ENCODE results near the gene ASXL2.

The ASXL2 gene

DNA sequence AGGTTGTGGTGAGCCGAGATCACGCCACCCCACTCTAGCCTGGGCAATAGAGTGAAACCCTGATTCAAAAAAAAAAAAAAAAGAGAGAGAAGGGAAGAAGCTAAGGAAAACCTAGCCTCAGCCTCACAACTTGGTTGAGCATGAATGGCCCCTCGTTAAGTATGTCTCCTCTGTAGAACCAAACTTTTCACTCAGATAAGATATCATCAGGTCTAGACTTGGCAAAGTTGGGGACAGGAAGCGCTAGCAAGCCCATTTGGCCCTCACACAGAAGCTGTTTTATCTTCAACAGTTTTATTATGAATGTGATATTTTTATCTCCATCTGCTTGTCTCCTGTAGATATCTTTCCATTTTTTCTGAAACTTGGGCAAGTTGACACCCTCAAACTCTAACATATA, 3.5 kb upstream of the ASXL2 start:
- TF ChIP-seq, protein P1, sequence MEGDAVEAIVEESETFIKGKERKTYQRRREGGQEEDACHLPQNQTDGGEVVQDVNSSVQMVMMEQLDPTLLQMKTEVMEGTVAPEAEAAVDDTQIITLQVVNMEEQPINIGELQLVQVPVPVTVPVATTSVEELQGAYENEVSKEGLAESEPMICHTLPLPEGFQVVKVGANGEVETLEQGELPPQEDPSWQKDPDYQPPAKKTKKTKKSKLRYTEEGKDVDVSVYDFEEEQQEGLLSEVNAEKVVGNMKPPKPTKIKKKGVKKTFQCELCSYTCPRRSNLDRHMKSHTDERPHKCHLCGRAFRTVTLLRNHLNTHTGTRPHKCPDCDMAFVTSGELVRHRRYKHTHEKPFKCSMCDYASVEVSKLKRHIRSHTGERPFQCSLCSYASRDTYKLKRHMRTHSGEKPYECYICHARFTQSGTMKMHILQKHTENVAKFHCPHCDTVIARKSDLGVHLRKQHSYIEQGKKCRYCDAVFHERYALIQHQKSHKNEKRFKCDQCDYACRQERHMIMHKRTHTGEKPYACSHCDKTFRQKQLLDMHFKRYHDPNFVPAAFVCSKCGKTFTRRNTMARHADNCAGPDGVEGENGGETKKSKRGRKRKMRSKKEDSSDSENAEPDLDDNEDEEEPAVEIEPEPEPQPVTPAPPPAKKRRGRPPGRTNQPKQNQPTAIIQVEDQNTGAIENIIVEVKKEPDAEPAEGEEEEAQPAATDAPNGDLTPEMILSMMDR (IDR thresholded peaks at IDR 0.05; ENCODE audit: control extremely low read depth, extremely low read depth, low read depth, missing control alignments), result no peak
- POLR2A ChIA-PET, result no interaction called here
- CTCF ChIA-PET, result no interaction called here
- no peak for DNase-seq (ENCODE audit: extremely low spot score)

DNA sequence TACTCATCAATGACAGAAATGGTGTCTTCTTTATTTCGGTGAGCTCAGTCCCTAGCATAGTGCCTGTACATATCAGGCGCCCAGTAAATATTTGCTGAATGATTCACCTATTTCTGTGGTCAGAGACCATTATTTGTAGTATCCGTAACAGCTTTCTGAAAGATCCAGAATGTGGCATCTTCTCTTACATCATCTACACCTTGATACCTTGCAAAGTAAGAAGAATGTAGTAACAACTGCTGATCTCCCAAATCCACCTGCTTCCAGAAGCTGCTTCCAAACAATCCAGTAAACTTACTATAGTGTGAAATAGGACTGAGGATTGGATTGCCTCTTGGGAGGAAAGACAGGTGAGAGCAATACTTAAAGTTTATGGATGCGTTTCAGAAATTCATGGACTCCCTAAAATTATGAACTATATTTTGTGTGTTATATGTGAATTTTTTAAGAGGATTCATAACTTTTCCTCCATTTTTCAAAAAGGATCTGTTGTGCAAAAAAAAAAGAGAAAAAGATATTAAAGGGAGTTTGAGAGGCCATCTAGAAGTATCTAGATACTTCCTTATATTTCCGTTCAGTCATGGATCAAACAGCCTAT, 945 bp upstream of the ASXL2 start:
- ChIA-PET CTCF (interaction anchor here (0.8 to 2.6 kb wide), 5 partner anchors 8 to 367 kb away, joined by 3 to 22 read pairs (median 3); no protein-coding TSS in a partner anchor), POLR2A (interaction anchor here (0.8 kb wide), 1 partner anchor 1172 kb away, joined by 3 read pairs; the partner anchor contains the start of gene AGBL5)
- TF ChIP-seq, protein P1 (IDR thresholded peaks at IDR 0.05; ENCODE audit: control extremely low read depth, extremely low read depth, low read depth, missing control alignments), result no peak
- no peak for DNase-seq (ENCODE audit: extremely low spot score)

DNA sequence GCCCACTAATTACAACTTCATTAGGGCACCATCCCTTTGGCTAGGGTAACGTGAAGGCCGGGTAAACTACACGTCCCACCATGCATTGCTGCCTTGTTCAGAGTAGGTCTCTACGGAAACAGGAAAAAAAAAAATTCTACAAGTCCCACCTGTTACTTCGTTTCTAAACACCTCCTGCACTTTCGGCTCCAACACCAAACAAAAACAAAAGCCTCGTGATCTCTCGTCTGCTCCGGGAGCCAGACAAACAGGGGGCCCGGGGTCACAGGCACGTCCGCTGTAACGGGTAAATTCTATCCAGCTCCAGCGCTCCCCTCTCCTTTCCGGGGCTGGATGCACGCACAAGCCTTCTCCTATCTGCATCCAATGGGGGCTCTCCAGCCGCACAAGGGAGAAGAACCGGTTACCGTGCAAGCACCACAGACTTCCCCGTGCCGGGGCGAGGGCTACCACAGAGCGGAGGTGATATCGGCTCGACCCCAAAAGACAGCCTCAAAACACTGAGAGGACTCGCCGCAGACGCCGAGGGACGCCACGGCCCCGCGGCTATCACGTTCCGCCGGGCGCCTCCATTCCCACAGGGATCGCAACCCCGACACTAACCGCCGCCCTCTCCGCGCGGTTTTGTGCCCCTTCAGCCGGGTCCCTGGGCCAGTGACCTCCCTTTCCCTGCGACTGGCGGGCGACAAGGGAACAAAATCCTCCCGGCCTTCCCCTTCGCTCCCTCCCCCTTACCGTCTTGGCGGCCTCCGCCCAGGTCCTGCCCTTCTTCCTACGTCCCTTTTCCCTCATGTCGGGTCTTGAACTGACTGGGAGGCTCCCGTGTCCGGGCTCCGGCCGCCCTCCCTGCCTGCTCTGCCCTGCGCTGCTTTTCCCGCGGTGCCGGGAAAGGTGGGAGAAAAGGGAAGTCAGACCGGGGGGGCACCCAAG, 591 bp downstream of the ASXL2 start:
- POLR2A ChIA-PET, result interaction anchor here (0.8 kb wide), 1 partner anchor 23 kb away, joined by 3 read pairs; no protein-coding TSS in a partner anchor
- CTCF ChIA-PET, result interaction anchor here (0.8 to 2.6 kb wide), 5 partner anchors 17 to 369 kb away, joined by 3 to 22 read pairs (median 3); no protein-coding TSS in a partner anchor
- DNase-seq (ENCODE audit: extremely low spot score), result peak; percentile 74
- TF ChIP-seq, protein P1 (IDR thresholded peaks at IDR 0.05; ENCODE audit: control extremely low read depth, extremely low read depth, low read depth, missing control alignments), result no peak

DNA sequence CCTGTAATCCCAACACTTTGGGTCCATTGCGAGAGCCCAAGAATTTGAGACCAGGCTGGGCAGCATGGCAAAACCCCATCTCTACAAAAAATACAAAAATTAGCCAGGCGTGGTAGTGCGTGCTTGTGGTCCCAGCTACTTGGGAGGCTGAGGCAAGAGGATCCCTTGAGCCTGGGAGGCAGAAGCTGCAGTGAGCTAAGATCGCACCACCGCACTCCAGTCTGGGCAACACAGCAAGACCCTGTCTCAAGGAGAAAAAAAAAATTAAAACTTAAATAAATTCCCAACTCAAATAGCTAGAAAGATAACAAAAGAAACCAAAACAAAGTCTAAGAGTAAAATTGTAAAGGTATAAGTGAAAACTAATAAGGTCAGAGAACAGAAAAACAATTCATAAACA, 6.2 kb downstream of the ASXL2 start:
- DNase-seq (ENCODE audit: extremely low spot score), result no peak
- ChIA-PET POLR2A (no interaction called here), CTCF (interaction anchor here (0.7 to 13.2 kb wide), 2 partner anchors 18 to 119 kb away, joined by 3 to 136 read pairs; no protein-coding TSS in a partner anchor)
- TF ChIP-seq, protein P1 (IDR thresholded peaks at IDR 0.05; ENCODE audit: control extremely low read depth, extremely low read depth, low read depth, missing control alignments), result no peak

DNA sequence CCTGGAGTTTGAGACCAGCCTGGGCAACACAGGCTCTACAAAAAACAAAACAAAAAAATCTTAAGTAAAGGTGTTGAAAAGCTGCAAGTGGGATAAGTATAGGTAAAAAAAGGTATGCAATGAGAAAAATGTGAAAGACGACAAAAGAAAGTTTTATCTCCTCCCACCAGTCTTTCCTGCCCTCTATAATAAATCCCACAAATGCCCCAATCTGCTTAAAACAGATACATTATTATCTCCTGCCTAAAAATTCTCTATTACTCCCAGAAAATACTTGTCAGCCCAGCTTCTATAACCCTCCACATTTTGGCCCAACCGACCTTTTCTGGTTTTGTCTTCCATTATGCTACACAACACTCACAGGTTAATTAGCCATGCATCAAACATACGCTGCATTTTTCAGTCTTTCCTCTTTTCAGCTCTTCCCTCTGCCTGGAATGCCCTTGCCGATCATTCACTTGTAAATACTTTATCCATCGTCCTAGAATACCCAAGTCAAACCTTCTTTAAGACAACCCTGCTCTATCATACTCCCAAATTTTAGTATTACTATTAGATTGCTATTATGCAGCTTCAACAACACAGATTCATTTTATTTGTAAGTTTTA, 10.8 kb downstream of the ASXL2 start:
- ChIA-PET POLR2A (no interaction called here), CTCF (interaction anchor here (1.4 to 13.2 kb wide), 3 partner anchors 8 to 84 kb away, joined by 6 to 136 read pairs (median 6); no protein-coding TSS in a partner anchor)
- TF ChIP-seq, protein P1 (IDR thresholded peaks at IDR 0.05; ENCODE audit: control extremely low read depth, extremely low read depth, low read depth, missing control alignments), result no peak
- no peak for DNase-seq (ENCODE audit: extremely low spot score)

DNA sequence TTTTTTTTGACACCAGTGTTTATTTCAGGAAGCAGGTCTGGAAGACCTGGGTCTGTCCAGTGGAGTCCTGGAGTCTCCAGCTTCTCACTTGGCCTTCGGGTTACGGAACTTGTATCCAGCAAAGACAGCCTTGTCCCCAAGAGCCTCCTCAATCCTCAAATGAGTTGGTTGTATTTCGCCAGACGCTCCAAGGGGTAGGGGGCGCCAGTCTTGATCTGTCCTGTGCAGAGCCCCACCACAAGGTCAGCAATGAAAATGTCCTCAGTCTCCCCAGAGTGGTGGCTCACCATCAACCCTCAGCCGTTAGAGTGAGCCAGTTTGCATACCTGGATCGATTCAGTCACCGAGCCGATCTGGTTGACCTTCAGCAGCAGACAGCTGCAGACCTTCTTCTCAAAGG, 21.9 kb downstream of the ASXL2 start:
- no peak for DNase-seq (ENCODE audit: extremely low spot score)
- TF ChIP-seq, protein P1 (IDR thresholded peaks at IDR 0.05; ENCODE audit: control extremely low read depth, extremely low read depth, low read depth, missing control alignments), result no peak
- CTCF ChIA-PET, result interaction anchor here (1.1 to 7.5 kb wide), 3 partner anchors 10 to 22 kb away, joined by 3 to 136 read pairs (median 6); partner anchors contain the start of gene ASXL2
- POLR2A ChIA-PET, result no interaction called here

Data from GM10248 (cell line).